ENCODE measurements around the gene ADAMTS3.

- TF ChIP-seq CTCF (IDR thresholded peaks at IDR 0.05): no peak
- no peak for TF ChIP-seq SMAD3 (CRISPR knock-in tag; IDR thresholded peaks at IDR 0.05; ENCODE audit: borderline replicate concordance)
- TF ChIP-seq EMX1 (CRISPR knock-in tag; IDR thresholded peaks at IDR 0.05): no peak
- no peak for TF ChIP-seq E2F1 (CRISPR knock-in tag; IDR thresholded peaks at IDR 0.05)
- TF ChIP-seq SP1 (CRISPR knock-in tag; conservative IDR thresholded peaks at IDR 0.05): no peak
- no peak for TF ChIP-seq FOXP1 (CRISPR knock-in tag; IDR thresholded peaks at IDR 0.05; ENCODE audit: borderline replicate concordance)
- no peak for TF ChIP-seq ESRRA (CRISPR knock-in tag; IDR thresholded peaks at IDR 0.05; ENCODE audit: borderline replicate concordance)
- TF ChIP-seq ZNF138 (CRISPR knock-in tag; conservative IDR thresholded peaks at IDR 0.05): no peak
- no peak for TF ChIP-seq ZSCAN18 (CRISPR knock-in tag; IDR thresholded peaks at IDR 0.05)
These were observed 243.8 kb downstream of the ADAMTS3 start for GRCh38 chr4:72325215-72325614.
